H1 (cell line): Measurements from ENCODE around the gene H2AZ2.

Experiments used
- CBX8 ChIP-seq: fragments of 300-800, 300-1000 bp; sonication (generic); IDR thresholded peaks from 2 replicates; pipeline ENCODE4 v1.7.1; 2016; ENCODE audit warnings: low read depth, low read length, borderline replicate concordance
- CTCF ChIP-seq, 3 experiments: IDR thresholded peaks; 1 replicate in 2 of 3; 2 replicates in 1 of 3; pipeline versions ENCODE4 v1.5.1 to v1.6.1; 2011; ENCODE audit warnings: low read length in 3 of 3, mild to moderate bottlenecking in 3 of 3, inconsistent platforms in 2 of 3, low read depth in 1 of 3, moderate library complexity in 1 of 3; ENCODE audit not compliant: insufficient read depth in 1 of 3; ENCODE audit errors: control extremely low read depth in 1 of 3
- EP300 ChIP-seq, 2 experiments: IDR thresholded peaks; 1 replicate in 1 of 2; 2 replicates in 1 of 2; pipeline ENCODE4 v1.6.1; 2011 to 2012; ENCODE audit warnings: low read depth in 2 of 2, low read length in 2 of 2, mild to moderate bottlenecking in 2 of 2, borderline replicate concordance in 1 of 2, inconsistent platforms in 1 of 2, moderate library complexity in 1 of 2
- EZH2 ChIP-seq: fragments of 200-600 bp; sonication (generic); IDR thresholded peaks from 2 replicates; pipeline ENCODE4 v1.7.1; 2012; ENCODE audit warnings: low read depth, mild to moderate bottlenecking, moderate library complexity, low read length, inconsistent platforms; ENCODE audit not compliant: severe bottlenecking
- HDAC6 ChIP-seq: IDR thresholded peaks from one replicate; pipeline ENCODE4 v1.7.1; 2012; ENCODE audit warnings: low read depth, mild to moderate bottlenecking, inconsistent platforms, low read length, moderate library complexity
- JUND ChIP-seq: IDR thresholded peaks from 2 replicates; pipeline ENCODE4 v1.6.1; 2011; ENCODE audit warnings: mild to moderate bottlenecking, improper control_type of control experiment, low read length
- MAFK ChIP-seq: IDR thresholded peaks from 2 replicates; pipeline ENCODE4 v1.6.1; 2012; ENCODE audit warnings: low read depth, mild to moderate bottlenecking, improper control_type of control experiment, low read length
- POLR2AphosphoS5 ChIP-seq: IDR thresholded peaks from 2 replicates; pipeline ENCODE4 v1.6.1; 2011; ENCODE audit warnings: low read depth, low read length
- RAD21 ChIP-seq, 2 experiments: IDR thresholded peaks in 1 of 2; conservative IDR thresholded peaks in 1 of 2; 2 replicates each; pipeline ENCODE4 v1.6.1; 2011; ENCODE audit warnings: low read depth in 2 of 2, low read length in 2 of 2, improper control_type of control experiment in 1 of 2, inconsistent platforms in 1 of 2, mild to moderate bottlenecking in 1 of 2, moderate library complexity in 1 of 2
- SP1 ChIP-seq: IDR thresholded peaks from 2 replicates; pipeline ENCODE4 v1.6.1; 2011; ENCODE audit warnings: low read depth, low read length
- SRF ChIP-seq: IDR thresholded peaks from 2 replicates; pipeline ENCODE4 v1.6.1; 2011; ENCODE audit warnings: mild to moderate bottlenecking, low read depth, low read length, moderate library complexity
- ZNF274 ChIP-seq: IDR thresholded peaks from 2 replicates; pipeline ENCODE4 v1.7.0; 2012; ENCODE audit warnings: low read length, borderline replicate concordance; ENCODE audit errors: extremely low read depth

GRCh38 chr7:44794331-44794730, 53.6 kb downstream of the H2AZ2 start:
- TF ChIP-seq ZNF274 (no peak), CTCF (IDR thresholded peaks at IDR 0.05; ENCODE audit: control extremely low read depth in 1 of 3, insufficient read depth in 1 of 3, low read depth in 1 of 3, low read length in 3 of 3) (no peak), RAD21 (IDR thresholded peaks at IDR 0.05 in 1 of 2, conservative IDR thresholded peaks at IDR 0.05 in 1 of 2; ENCODE audit: low read depth in 2 of 2, low read length in 2 of 2) (no peak), HDAC6 (no peak), JUND (no peak), EZH2 (no peak), SP1 (no peak), SRF (no peak), MAFK (no peak), EP300 (IDR thresholded peaks at IDR 0.05; ENCODE audit: borderline replicate concordance in 1 of 2, low read depth in 2 of 2, low read length in 2 of 2) (no peak), CBX8 (no peak), POLR2AphosphoS5 (no peak)
